Stimulated activated CD8-positive, alpha-beta memory T cell treated with anti-CD3 and anti-CD28 coated beads, Interleukin-7, amount 100 ng/mL, for 1 hour (primary cell): ENCODE results near the gene AUTS2.

Source experiments
- DNase-seq, 2 donors: peaks; one replicate each; pipeline ENCODE4 v3.0.0-alpha.2; 2020; ENCODE audit warnings: low read depth in 2 of 2

Gene AUTS2

DNA sequence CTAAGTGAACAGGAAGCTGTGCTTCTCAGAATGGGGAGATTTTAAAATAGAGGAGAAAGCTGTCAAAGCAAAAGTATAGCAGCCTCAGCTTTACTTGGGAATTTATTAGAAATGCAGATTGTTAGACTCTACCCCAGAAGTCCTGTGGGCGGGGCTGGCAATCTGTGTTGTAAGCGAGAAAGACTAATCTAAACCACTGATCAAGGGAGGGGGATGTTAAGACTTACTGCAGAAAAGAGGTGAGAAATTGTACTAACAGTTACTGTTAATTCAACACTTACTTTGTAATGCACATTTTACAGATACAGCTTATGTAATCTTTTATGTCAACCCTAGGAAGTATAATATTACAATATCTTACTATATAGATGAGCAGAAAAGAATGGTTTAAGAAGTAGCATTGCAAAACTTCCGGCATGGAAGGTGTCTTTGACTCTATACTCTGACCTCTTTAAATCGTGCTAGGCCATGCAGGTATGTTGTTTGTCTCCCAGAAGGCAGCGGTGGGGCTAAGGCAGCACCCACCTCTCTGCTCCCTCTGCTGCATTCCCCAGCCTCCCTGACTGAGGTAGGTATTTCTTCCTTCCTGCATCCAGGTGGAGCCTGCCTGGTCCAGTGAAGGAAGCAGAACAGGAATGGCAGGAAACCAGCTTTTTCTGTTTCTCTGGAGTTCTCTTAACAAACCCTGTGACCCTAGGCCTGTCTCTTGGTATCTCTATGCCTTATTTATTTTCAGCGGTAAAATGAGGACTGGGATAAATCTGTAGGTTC, 462.2 kb downstream of the AUTS2 start:
- peak in 1 of 2 donors; percentile 2 for DNase-seq

DNA sequence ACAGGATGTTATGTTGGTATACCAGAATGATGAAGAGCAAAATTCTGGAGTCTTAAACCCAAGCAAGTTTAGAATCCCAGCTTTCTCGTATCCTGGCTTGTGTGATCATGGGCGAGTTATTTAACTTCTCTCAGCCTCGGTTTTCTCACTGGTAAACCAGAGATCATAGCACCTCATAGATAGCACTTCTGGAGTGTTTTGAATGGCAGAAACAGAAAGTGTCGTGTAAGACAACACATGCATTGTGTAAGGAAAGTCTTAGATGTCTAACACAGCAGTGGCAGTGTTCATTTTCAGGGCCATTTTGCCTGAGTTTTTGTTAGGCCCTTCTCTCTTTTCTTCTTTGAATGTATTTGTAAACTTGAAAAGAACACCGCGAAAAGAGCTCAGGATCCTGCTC, 465.1 kb downstream of the AUTS2 start:
- no peak for DNase-seq

DNA sequence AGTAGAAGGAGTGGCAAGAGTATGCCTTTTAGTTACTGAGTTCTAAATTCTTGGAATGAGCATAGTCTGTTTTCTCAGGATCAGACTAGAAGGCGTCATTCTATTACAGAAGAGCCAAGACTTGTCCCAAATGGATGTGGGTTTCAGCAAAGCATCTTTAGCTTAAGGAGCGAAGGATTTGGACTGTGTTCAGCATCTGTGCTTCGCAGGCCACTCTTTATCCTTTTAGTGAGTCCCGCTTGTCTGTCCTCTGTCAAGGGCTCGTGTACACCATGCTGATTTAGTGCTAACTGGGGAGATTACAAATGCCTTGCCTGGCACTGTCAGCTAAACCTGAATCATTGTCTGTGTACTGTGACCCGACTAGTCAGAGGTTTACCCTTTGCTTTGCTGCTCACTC, 465.7 kb downstream of the AUTS2 start:
- no peak for DNase-seq

DNA sequence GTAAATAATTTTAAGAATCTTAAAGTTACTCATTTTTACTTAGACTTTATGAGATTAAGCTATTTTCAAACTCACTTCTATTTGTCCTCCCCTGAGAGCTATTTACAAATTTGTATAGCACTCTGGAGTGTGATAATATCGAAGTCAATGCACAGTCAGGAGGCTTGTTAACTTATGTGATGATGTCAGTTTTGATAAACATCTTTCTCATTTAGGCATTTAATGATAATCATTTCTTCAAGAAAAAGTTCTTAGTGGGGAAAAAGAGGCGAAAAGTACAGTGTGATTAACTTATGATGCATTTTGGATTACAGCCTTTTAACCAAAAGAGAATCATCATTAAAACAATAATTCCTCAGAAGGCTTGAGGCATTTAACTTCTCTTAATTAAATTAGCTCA, 468.6 kb downstream of the AUTS2 start:
- no peak for DNase-seq

DNA sequence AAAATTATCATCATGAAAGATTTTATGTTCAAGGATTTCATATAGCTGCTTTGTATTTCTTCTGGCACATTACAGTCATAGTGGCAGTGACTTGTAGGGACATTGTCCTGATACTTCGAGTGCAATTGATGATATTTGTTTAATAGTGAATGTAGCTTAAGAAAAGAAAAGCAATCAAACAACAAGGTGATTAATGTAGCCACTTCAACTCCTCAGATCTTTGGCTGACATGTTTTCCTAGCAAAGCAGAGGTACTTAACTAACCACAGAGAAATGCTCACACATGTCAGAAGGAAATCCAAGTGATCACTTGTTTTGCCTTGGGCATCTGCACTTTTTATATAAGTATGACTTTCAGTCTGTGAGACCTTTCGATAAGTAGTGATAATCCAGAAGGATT, 470.3 kb downstream of the AUTS2 start:
- DNase-seq: no peak

DNA sequence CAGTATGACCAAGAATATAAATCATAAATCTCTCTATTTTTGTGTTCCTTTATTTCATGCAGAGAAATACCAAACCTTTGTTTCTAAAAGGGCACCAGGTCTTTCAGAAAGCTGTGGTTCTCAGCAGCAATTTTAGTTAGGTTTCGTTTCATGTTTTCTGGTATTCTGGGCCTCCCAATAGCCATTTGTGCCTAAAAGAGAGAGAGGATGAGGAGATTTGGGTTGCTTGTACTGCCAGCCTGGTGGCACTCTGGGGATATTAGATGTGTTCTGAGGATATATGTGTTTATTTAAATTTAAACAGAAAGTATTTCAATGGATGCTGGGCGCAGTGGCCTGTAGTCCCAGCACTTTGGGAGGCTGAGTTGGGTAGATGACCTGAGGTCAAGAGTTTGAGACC, 471.7 kb downstream of the AUTS2 start:
- DNase-seq: no peak

DNA sequence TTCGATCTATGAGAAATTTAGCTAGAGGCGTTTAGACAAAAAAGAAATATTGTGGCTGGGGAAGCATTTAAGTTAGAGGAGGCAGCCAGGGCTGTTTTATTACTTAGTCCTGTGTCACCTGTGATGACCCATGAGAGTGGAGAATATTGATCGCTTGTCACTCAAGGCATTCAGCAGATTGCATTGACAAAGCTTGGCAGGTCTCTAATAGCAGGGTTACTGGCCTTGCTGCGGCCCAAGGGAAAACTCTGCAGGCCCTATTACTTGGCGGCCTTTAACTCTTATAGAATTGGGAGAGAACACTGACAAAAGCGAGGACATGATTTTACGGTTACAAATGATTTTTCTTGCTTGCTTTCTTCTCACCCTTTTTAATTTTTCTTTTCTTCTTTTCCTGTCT, 473.5 kb downstream of the AUTS2 start:
- DNase-seq: no peak

DNA sequence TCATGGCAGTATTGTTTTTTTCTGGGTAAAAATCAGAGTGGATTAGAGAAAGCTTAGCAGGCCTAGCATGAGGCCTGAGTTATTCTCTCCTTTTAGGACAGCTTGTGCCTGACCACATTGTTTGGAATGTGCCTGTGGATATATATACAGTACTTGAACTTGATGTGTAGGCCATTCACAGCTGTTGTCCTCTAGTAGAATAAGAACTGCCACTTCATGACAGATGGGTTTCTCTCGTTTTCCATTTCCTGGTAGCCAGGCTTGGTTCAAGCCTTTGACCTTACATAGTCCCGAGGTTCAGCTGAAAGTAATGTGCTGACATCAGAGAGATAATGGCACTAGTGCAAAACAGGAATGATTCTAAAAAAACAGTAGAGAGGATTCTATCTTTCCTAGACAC, 473.9 kb downstream of the AUTS2 start:
- DNase-seq: no peak

DNA sequence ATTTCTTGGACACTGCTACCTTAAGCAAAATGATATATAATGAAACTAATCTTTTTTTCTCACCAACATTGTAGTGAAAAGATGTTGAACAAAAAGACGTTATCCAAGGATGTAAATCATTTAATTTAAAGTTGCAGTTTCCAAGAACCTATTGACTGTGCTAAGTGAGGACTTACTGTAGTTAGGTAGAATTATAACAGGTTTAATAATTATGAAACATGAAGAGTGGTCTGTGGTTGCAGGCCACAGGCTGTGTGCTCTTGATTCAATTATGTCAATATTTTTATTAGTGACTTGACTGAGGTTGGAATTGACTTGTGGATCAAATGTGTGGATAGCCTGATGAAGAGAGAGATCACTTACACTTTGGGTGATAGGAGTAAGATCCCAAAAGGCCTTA, 478.1 kb downstream of the AUTS2 start:
- DNase-seq: no peak

DNA sequence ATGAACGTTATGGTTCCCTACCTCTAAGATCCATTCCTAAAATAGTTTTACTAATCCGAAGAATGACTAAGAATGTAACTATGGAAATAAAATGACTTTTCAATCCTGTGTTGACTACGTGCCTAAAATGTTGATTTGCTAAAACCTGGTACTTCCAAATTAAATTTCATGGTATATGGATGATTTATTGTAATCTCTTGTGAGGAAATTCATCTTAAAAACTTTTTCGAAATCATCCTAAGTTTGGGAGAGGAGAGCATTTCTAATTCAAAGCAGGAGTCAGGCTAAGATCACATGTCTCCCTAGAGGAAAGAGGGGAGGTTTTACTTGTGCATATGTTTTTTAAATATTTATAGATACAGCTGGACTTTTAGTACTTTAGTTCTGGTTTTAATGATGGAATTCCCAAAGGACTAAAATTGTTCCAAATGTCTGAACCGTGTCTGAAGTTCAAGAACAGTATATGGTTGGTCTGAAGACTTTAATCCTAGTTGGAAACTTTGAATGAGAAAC, 483.9 kb downstream of the AUTS2 start:
- no peak for DNase-seq

DNA sequence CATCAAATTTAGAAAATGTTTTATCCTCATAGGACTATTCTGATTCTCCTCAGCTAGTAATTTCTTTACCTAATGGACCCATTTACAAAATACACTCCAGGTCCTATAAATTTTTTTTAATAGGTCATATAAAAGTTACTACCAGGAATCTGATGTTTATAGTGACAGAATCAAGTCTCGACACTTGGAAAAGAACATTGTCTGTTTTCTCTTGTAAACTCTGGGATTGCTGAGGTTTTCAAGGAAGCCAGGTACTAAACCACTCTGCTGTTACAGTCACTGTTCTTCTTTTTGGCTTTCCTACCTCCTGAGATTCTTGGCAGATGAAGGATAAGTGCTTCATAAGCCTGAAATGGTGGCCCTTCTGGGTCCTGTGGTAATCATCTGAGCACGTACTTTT, 493.1 kb downstream of the AUTS2 start:
- no peak for DNase-seq

DNA sequence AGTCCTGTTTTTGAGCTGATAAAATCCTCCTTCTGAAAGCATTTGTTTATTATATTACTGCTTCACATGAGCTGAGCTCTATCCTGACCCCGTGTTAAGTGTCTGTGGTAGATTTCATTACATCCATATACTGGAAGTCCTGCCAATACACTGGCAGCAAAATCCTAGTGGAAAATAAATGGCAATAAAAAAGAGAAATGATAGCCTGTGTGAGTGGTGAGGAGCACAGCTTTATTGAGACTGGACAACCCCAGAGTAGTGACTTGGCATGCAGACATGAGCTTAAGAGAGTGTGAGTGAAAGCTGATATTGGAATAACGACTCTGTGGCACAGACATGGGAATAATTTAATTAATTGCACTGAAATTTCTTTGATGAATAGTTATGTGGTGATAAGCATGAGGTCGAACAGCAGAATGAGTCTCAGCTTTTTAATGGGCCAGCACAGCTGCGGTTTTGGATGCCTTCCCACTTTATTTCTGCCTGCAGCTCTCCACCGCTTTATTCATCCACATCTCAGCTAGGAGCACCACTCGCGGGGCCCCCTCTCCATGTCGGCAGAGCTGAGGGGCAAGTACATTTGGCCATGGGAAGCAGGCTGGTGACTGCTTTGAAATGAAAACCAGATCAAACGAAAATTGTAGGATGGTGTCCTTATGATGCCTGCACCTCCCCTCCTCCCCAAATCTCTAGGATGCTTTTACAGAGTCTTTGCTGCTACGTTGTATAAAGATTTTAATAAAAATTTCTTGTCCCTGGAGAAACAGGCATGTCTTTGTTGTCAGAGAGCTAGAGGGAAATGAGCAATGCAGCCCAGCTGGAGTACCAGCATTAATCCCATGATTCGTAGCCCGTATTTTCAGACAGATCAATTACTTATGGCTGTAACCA, 494.3 kb downstream of the AUTS2 start:
- no peak for DNase-seq

DNA sequence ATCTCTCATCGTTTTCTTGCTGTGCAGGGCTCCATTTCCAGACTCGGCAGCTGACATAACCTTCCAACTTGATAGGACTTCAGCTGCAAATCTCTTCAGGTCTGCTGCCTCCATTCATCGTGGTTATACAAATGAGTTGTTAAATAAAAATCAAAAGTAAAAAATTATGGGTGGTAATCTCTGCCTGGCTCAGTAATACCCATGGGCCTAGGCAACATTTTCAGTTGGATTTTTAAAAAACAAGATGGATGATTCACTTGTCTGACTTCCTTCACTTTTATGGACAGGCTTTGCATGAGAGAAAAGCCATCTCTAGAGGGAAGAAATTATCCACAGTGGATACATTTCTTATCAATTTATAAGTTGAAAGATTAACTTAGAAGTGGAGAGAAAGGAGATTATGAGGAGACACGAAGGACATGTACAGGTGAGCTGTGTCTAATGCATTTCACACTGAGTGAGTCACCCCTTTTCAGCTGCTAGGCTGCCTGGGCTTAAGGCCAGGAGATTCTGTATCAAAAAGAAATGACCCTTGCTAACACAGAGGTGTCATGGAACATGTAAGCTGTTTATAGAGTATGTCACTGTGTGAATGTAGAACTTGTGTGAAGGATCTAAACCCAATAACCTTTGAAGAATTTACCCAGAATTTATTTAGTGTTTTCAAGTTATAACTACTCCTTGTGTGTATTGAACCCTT, 495.1 kb downstream of the AUTS2 start:
- DNase-seq: no peak

DNA sequence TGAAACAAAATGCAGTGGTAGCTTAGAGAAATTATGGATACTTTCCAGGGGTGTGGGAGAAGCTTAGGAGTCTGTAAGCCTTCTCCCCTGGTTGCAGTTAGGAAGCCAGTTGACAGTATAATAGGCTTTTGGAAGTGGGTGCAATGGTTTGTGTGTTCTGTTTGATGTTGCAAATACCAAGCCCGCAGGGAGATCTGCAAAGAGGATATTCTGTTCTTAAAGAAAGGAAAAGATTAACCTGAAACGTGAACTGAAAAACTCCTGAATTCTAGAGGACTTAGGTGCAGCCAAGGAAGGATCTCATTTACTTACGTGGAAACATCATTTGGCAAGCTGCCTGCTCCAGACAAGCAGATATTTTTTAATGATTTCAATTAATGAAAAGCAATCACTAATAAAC, 496.6 kb downstream of the AUTS2 start:
- no peak for DNase-seq

DNA sequence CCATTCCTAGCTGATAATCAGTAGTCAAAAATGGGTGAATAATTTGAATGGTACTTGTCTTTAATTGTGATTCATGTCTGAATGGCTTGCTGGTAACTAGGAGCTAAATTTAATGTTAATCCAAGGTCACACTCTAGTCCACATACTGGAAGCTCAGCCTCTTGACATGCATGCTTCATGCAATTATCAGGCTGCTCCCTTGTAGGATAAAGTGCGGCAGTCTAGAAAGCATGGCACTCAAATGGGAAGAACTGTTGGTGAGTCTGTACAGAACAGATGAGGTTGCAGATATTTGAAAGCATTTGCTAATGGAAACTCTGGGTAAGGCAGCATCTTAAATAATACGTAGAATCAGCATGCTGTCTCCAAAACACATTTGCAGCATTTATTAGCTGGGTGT, 499.4 kb downstream of the AUTS2 start:
- no peak for DNase-seq

DNA sequence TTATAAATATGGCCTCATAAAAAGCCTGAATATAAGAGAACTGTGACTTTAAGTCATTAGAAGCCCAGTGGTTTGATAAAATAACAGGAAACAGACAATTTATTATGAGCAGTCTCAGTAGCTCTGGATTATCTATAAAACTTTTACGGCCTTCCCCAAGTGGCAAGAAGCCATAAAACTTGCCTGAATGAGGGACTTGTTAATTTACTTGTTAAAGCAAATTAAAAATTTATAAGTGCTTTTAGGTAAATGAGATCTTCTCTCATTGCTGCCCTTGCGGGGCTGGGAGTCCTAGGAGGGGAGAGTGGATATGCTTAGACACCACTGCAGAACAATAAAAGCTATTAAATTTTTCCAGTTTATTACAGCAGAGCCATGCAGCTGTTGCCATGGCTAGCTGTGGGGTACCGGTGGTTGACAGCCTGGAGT, 499.9 kb downstream of the AUTS2 start:
- no peak for DNase-seq

DNA sequence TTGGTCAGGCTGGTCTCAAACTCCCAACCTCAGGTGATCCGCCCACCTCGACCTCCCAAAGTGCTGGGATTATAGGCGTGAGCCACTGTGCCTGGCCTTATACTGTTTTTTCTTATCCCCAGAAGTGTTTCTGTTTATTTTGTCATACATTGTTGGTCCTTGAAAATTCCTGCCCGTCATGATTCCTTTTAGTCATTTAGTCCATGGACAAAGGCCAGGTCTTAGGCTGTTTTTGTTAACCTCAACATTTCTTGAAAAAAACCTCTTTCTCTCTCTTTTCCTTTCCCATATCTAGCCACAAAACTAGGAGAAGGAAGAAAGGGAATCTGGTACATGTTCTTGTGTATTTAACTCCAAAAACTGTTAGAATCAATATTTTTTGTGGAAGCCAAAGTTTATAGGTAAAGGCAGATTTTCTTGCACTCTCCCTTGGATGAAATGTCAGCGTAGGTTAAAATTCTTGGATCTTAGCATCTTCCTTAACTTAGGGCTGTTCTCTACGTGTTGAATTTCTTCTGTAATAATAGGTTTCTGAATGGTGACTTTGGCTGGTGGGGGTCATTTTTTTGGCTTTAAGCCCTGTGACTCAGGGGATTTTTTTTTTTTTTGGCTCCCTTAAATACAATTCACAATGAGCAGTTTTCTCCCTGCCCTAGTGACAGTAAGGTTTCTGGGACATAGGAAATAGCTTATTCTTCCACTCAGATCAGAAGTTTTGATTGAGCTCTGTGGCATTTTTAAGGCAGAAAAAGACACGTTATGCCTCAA, 500.8 kb downstream of the AUTS2 start:
- DNase-seq: no peak

DNA sequence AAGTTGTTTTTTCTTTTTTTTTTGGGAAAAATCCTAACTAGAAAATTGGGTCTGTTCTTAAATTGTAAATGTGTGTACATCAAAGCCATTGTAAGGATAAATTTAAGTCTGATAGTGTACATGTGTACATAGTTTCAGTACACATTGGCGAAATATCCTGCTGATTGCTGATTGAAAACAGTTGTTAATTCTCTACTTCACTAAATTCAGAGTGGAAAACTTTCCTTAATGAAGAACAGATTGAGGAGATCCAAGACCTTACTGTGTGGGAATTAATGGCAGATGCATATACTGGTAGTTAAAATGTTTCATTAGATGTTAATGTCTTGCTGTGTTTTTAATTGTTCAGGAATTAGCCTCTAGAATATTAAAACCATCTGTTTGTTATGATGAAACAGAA, 506.0 kb downstream of the AUTS2 start:
- DNase-seq: no peak

DNA sequence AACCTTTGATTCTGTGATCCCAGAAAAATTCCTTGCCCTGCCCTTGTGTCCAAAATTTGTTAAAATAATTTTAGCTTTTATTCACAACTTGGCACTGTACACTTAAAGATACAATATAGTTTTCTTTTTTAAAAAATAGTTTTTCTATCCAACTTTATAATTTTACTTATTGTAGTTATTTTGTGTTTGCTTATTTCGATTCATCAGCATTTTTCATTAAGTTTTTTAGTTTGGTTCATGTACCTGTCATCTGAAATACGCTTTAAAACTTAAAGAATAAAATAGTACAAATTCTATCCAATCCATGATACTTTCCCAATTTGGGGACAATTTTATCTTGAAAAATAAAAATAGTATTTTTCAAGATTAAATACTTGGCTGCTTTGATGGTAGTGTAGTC, 514.8 kb downstream of the AUTS2 start:
- DNase-seq: no peak

DNA sequence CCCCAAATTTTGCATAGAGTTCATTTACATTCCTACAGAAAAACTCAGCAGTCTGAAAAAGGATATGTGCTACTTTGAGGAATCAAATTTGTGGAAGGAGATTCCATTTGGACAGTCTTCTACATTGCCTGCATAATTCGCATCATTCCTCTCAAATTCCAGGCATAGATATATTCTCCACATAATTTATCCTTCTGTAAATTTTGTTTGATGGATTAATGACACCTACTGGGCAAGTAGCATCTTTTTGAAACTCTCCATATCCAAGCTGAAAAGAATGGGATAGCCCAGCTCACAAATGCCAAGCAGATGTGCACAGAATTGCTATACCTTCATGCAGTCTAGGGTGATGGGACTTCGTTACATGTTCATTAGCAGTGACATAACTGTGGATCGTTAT, 515.3 kb downstream of the AUTS2 start:
- no peak for DNase-seq

DNA sequence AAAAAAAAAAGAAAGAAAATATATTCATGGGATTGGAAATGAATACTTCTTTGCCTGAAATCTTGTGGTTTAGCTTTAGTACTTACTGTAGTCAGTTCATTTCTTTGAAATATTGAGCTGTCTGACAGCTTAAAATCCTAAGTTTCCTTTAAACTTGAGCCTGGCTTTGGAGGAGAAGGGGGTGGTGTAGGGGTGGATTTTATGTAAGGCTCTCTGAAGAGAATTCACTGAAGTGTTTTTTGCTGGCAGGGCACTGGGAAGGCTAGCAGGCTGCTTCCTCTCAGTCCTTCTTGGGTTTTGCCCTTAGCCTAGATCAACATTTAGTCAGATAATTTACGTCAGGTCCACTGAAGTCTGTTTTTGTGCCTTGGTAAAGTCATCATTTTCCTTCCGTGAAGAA, 516.5 kb downstream of the AUTS2 start:
- no peak for DNase-seq

DNA sequence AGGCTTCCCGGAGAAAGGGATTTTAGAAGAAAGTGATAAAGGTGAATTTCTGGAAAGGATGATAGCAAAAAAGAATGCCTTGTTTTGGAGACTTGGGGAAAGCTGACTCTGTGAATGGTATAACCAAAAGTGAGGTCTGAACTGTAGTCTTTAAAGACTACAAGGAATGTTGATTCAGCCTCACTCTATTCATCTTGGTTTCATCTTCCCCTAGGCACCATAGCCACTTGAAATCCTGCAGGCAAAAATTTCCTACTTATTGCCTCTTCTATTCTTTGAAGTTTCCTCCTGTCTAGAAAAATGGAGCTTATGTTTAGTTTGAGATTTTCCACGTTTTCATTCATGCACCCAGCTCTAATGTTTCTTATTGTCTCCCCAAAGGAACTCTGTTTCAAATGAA, 518.0 kb downstream of the AUTS2 start:
- DNase-seq: no peak
